Superior temporal gyrus (tissue), 1 donor: Measurements from ENCODE around the gene PPP1R15A.
"Not testable (repeated sequence)": the region's sequence is repeated elsewhere in the genome, so short reads cannot be mapped to it uniquely, and the experiment has no call there.

ENCODE experiments used
- DNase-seq: peaks from one replicate; pipeline ENCODE4 v3.0.0-alpha.2; 2016; ENCODE audit errors: extremely low spot score

Gene PPP1R15A

DNA sequence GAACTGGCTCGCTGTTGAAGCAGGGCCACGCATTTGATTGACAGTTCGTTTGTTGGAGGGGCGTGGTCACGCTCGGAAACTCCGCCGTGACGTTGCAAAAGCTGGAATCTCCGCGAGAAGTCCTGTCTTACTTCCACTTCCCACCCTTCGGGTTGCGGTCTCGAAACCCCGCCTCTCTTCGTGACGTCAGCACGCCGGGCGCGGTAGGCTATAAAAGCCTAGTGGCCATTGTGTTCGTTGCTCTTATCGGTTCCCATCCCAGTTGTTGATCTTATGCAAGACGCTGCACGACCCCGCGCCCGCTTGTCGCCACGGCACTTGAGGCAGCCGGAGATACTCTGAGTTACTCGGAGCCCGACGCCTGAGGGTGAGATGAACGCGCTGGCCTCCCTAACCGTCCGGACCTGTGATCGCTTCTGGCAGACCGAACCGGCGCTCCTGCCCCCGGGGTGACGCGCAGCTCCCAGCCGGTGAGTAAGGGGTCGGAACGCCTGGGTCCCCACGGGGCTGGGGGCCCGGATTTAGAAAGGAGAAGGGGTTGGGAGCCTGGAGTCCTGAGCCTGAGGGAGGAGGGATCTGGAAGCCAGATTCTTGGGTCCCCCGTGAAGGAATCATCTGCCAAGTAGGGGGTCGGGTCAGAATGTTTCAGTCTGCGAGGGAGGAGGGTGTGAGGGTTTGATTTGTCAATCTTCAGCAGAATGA lies at the start of gene PPP1R15A:
PPP1R15A (plus strand) TSS at position 240 of the 702 bp plus-strand sequence. CDS start 813 bp downstream, outside the sequence.
- peak; percentile 99 for DNase-seq

GRCh38 chr19:48822514-48822913 lies 49.7 kb upstream of the PPP1R15A start:
- no peak for DNase-seq

DNA sequence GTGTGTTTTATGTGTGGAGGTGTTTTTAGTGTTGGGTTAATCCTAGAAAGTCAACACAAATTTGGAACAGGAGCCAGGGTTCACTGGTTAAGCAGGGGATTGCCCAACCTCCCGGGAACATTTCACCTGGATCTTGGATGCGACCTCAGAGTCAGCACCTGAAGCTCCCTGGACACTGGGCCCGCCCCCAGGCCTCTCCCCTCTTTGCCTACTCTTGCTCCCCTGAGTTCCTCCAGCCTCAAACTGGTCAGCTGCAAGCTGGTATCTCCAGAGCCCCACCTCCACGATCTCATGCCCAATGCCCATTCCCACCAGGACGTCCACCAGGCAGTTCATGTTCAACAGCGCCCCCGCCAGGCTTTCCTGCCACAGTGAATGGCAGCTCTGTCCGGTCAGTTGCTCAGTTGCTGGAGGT lies 45.6 kb upstream of the PPP1R15A start:
- no peak for DNase-seq

- DNase-seq = no peak
These were observed 42.1 kb upstream of the PPP1R15A start for GRCh38 chr19:48830088-48830487.

DNA sequence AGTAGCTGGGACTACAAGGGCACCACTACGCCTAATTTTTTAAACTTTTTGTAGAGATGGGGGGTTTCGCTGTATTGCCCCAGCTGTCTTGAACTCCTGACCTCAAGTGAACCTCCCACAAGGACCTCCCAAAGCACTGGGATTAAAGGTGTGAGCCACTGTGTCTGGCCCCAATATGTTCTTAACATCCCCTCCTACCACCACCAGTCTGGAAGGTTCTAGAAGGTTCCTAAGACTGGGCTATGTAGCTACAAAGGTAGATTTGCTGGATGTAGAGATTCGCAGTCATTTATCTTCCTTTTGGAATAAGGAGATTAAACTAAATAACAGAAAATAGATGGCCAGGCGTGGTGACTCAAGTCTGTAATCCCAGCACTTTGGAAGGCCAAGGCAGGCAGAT lies 41.3 kb upstream of the PPP1R15A start:
- DNase-seq = no peak

DNA sequence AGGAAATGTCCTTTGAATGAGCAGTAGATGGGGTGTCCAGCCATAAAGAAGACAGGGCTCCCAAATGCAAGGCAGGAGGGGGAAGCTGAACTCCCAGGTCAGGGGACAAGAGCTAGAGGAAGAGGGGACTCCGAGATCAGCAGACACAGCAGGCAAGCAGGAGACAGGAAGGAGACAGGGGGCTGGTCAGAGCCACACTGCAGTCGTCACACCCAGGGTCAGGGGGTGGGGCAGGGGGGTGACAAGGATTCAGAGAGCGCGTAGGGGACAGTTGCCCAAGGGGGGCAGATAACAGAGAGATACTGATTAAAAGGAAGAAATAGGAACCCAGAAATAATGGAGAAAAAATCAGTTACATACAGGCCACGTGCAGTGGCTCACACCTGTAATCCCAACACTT lies 39.2 kb upstream of the PPP1R15A start:
- no peak for DNase-seq

GRCh38 chr19:48833977-48834376 lies 38.2 kb upstream of the PPP1R15A start:
- DNase-seq = no peak

DNA sequence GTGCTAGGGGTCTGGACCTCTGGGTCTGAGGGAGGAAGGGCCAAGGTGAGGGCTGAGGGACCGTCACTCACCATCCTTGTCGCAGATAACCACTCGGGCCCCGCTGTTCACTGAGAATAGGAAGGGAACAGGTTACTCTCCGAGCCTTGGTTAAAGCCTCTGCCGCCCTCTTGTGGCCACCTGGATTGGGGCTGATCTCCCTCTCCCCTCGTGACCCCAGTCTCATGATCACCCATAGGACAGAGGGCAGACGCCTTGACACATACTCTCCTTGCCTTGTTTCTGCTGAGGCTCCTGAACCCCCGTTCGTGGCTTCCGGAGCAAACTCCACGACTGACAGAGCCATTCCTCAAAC lies 36.5 kb upstream of the PPP1R15A start:
- DNase-seq = peak; percentile 96

GRCh38 chr19:48836089-48837017 lies 35.9 kb upstream of the PPP1R15A start, which contains the start of gene HSD17B14:
Gene HSD17B14, minus strand, starts transcription at chr19:48836491. Its CDS starts 80 bp downstream, at chr19:48836411.
- no peak for DNase-seq

- peak; percentile 70 for DNase-seq
These were observed 35.1 kb upstream of the PPP1R15A start for GRCh38 chr19:48837051-48837524.

DNA sequence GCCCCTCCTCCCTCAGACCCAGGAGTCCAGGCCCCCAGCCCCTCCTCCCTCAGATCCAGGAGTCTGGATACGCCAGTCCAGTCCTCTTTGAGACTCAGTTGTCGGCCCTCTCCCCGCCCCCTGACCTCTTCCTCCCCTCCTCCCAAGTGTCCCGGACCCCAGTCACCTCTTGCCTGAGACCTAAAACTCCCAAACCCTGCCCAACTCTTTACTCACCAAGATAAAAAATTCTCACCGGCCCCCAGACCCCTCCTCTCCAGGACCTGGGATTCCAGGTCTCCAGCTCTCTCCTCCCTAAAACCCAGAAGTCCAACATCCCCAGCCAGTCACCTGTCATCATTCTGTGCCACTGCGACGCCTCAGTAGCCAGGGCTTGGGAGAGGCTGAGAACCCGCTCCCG lies 34.5 kb upstream of the PPP1R15A start:
- no peak for DNase-seq

GRCh38 chr19:48841047-48841446 lies 31.2 kb upstream of the PPP1R15A start:
- no peak for DNase-seq

GRCh38 chr19:48841571-48841970 lies 30.6 kb upstream of the PPP1R15A start:
- DNase-seq = no peak

DNA sequence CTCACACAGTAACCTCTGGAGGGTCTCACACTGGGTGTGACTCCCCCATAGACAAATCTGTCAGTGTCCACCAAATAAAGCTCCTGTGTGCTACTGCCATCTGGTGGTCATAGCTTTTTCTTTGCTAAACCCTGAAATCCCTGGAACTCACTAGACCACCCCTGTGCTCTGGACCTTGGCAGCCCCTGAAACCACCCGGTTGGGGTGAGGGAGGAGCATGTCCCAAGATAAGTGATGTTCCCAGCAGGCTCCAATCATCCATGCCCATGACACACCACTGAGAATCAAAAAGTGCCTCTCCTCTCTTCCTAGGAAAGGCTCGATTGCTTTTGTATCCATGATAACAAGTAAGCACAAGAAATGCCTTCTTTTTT lies 29.4 kb upstream of the PPP1R15A start:
- DNase-seq = peak; percentile 88

DNA sequence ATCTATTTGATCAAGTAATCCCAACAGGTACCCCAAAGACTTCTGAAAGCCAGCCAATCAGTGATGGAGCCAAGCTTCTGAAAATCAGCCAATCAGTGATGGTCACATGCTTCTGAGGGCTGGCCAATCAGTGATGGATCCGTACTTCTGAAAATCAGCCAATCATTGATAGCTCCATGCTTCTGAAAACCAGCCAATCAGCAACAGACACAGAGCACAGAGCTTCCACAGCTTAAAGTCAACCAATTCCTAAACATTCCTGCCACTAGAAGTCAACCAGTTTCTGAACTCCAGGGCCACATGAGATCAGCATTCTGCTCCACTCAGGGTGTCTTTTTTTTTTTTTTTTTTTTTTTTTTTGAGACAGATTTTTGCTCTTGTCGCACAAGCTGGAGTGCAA lies 27.7 kb upstream of the PPP1R15A start:
- DNase-seq = no peak

DNA sequence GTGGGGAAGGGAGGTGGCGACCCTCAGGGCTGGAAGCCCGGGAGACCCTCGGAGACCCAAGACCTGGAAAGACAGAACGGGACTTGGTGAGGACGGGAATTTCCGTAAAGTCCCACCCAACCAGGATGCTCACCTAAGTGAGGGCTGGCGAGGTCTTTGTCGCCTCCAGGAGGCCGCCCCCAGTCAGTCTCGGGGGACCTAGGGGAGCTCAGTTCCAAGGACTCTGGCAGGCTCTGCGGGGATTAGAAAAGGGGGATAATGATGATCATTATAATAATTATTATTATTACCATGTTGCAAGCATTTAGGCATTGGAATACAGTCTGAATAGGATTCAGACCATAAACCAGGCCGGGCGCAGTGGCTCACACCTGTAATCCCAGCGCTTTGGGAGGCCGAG lies 26.8 kb upstream of the PPP1R15A start:
- DNase-seq = no peak

DNA sequence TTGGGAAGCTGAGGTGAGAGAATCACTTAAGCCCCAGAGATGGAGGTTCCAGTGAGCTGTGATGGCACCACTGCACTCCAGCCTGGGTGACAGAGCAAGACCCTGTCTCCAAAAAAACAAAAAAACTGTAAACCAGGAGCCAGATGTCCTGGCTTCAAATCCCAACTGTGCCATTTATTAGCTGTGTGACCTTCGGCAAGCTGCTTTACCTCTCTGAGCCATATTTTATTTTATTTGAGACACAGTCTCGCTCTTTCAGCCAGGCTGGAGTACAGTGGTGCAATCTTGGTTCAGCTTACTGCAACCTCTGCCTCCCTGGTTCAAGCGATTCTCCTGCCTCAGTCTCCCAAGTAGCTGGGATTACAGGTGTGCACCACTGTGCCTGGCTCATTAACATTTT lies 25.6 kb upstream of the PPP1R15A start:
- DNase-seq = not testable (repeated sequence)

GRCh38 chr19:48852292-48852691 lies 19.9 kb upstream of the PPP1R15A start:
- DNase-seq = no peak

DNA sequence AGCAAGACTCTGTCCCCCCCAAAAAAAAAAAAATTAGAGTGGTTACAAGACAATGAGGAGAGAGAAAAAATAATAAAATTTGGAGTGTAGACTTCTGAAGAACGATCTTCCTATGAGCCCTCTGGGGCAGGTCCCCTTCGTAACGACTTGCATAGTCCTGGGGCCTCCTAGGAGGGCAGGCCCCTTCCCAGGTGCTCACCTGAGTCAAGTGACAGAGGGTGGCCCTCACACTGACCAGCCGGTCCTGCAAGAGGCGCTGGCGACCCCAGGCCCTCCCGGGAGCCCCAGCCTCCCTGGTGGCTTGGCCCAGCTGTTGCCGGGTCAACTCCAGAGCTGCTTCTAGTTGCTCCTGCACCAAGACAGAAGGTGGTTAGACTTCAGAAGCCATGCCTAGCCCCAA lies 18.7 kb upstream of the PPP1R15A start:
- no peak for DNase-seq

GRCh38 chr19:48854103-48854502 lies 18.1 kb upstream of the PPP1R15A start:
- no peak for DNase-seq

GRCh38 chr19:48856921-48857320 lies 15.3 kb upstream of the PPP1R15A start:
- DNase-seq = no peak

DNA sequence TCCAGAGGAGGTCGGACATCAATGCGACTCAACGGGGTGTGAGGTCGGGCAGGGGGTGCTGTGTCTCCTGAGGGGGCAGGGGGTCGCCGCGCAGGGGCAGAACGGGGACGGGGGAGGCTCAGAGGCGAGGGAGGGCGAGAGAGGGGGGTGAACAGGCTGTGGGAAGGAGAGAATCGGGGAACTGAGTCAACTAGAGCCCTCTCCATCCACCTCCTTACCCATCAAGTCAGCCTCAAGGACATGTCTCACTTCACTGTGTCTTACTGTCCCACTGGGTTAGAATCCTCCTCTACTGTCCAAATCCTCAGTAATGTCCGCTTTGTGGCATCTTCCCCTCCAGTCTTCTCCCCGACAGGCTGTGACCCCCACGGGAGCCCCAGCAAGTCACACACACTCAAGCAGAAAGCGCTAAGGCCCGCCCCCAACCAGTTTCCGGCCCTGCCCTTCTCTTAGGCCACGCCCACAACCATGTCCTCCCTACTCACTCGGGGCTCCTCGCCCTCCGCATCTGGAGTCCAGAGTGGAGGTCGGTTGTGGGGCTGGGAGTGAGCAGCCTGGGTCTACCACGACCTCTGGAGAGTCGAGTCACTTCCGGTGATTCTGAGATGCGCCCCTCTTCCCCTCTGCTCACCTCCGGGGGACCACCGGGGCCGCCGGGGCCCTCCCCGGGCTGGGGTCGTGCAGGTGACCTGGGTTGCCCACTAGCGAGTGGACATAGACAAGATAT lies 13.1 kb upstream of the PPP1R15A start:
- DNase-seq = no peak
